ENCODE data around the gene TXNDC15. TPM values are rescaled to one million over a fixed set of nuclear protein-coding genes. Genes with fewer than 3 reads are reported as not detected.
"Not testable (repeated sequence)": the region's sequence is repeated elsewhere in the genome, so short reads cannot be mapped to it uniquely, and the experiment has no call there.

The TXNDC15 gene
- total and polyA plus RNA-seq, 4 donors = 50.2 to 91.9 (median 73.3) TPM

- H3K27me3 ChIP-seq (ENCODE audit: control insufficient read depth in 3 of 3, insufficient read depth in 3 of 3, low read length in 2 of 3) = no peaks in the 10 kb centered on the region
- TF ChIP-seq, protein P1, sequence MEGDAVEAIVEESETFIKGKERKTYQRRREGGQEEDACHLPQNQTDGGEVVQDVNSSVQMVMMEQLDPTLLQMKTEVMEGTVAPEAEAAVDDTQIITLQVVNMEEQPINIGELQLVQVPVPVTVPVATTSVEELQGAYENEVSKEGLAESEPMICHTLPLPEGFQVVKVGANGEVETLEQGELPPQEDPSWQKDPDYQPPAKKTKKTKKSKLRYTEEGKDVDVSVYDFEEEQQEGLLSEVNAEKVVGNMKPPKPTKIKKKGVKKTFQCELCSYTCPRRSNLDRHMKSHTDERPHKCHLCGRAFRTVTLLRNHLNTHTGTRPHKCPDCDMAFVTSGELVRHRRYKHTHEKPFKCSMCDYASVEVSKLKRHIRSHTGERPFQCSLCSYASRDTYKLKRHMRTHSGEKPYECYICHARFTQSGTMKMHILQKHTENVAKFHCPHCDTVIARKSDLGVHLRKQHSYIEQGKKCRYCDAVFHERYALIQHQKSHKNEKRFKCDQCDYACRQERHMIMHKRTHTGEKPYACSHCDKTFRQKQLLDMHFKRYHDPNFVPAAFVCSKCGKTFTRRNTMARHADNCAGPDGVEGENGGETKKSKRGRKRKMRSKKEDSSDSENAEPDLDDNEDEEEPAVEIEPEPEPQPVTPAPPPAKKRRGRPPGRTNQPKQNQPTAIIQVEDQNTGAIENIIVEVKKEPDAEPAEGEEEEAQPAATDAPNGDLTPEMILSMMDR (IDR thresholded peaks at IDR 0.05; ENCODE audit: control extremely low read depth, extremely low read depth) = no peak
- H3K4me1 ChIP-seq (ENCODE audit: control insufficient read depth in 5 of 5, insufficient read depth in 5 of 5, low read length in 5 of 5) = peaks cover 0 to 4% (median 0%) of the 10 kb centered on the region in 5 donors
- peaks cover 0 to 2% (median 1%) of the 10 kb centered on the region in 4 donors for H3K36me3 ChIP-seq (ENCODE audit: control insufficient read depth in 4 of 4, insufficient read depth in 4 of 4, low read length in 4 of 4)
- no peak for DNase-seq
- H3K9me3 ChIP-seq (ENCODE audit: control insufficient read depth in 4 of 4, insufficient read depth in 3 of 4, low read length in 3 of 4) = no peaks in the 10 kb centered on the region
- no peak overlapping the region for H3K4me3 ChIP-seq
- H3K27ac ChIP-seq (ENCODE audit: low read depth in 1 of 2, low read length in 1 of 2) = no peak overlapping the region
- whole genome bisulfite sequencing, 2 donors = 81 to 84% methylated on average over 3 of the region's 3 CpGs
- ATAC-seq (ENCODE audit: insufficient read depth, low FRiP score) = no peak
- no peak overlapping the region for H3K9ac ChIP-seq (ENCODE audit: insufficient read depth in 1 of 2, low read length in 2 of 2)
Measured at GRCh38 chr5:134879456-134879855, 5.3 kb downstream of the TXNDC15 start.

GRCh38 chr5:134880937-134881336, 6.8 kb downstream of the TXNDC15 start:
- H3K27me3 ChIP-seq (ENCODE audit: control insufficient read depth in 3 of 3, insufficient read depth in 3 of 3, low read length in 2 of 3); H3K4me3 ChIP-seq; H3K4me1 ChIP-seq (ENCODE audit: control insufficient read depth in 5 of 5, insufficient read depth in 5 of 5, low read length in 5 of 5); H3K36me3 ChIP-seq (ENCODE audit: control insufficient read depth in 4 of 4, insufficient read depth in 4 of 4, low read length in 4 of 4); DNase-seq; H3K9ac ChIP-seq (ENCODE audit: insufficient read depth in 1 of 2, low read length in 2 of 2); H3K9me3 ChIP-seq (ENCODE audit: control insufficient read depth in 4 of 4, insufficient read depth in 3 of 4, low read length in 3 of 4); H3K27ac ChIP-seq (ENCODE audit: low read depth in 1 of 2, low read length in 1 of 2); ATAC-seq (ENCODE audit: insufficient read depth, low FRiP score): not testable (repeated sequence)
- WGBS, 2 donors = 72 to 100% methylated on average over 1 of the region's 3 CpGs

DNA sequence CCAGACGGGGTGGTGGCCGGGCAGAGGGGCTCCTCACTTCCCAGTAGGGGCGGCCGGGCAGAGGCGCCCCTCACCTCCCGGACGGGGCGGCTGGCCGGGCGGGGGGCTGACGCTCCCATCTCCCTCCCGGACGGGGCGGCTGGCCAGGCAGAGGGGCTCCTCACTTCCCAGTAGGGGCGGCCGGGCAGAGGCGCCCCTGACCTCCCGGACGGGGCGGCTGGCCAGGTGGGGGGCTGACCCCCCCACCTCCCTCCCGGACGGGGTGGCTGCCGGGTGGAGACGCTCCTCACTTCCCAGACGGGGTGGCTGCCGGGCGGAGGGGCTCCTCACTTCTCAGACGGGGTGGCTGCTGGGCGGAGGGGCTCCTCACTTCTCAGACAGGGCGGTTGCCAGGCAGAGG, 7.5 kb downstream of the TXNDC15 start:
- H3K36me3 ChIP-seq (ENCODE audit: control insufficient read depth in 4 of 4, insufficient read depth in 4 of 4, low read length in 4 of 4); DNase-seq; H3K9ac ChIP-seq (ENCODE audit: insufficient read depth in 1 of 2, low read length in 2 of 2); H3K27ac ChIP-seq (ENCODE audit: low read depth in 1 of 2, low read length in 1 of 2); H3K27me3 ChIP-seq (ENCODE audit: control insufficient read depth in 3 of 3, insufficient read depth in 3 of 3, low read length in 2 of 3); H3K4me1 ChIP-seq (ENCODE audit: control insufficient read depth in 5 of 5, insufficient read depth in 5 of 5, low read length in 5 of 5); ATAC-seq (ENCODE audit: insufficient read depth, low FRiP score); H3K4me3 ChIP-seq; H3K9me3 ChIP-seq (ENCODE audit: control insufficient read depth in 4 of 4, insufficient read depth in 3 of 4, low read length in 3 of 4): not testable (repeated sequence)
- WGBS, 2 donors = 91 to 95% methylated on average over 12 to 28 of the region's 30 CpGs

DNA sequence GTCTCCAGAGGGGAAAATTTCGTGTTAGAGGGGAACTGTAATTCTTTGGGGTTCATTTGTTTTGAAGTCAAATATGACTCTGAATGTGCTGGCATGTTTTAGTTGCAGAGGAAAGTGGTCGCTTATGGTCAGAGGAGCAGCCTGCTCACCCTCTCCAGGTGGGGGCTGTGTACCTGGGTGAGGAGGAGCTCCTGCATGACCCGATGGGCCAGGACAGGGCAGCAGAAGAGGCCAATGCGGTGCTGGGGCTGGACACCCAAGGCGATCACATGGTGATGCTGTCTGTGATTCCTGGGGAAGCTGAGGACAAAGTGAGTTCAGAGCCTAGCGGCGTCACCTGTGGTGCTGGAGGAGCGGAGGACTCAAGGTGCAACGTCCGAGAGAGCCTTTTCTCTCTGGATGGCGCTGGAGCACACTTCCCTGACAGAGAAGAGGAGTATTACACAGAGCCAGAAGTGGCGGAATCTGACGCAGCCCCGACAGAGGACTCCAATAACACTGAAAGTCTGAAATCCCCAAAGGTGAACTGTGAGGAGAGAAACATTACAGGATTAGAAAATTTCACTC, 13.5 kb downstream of the TXNDC15 start:
- Histone ChIP-seq H3K36me3 (ENCODE audit: control insufficient read depth in 4 of 4, insufficient read depth in 4 of 4, low read length in 4 of 4) (peaks cover 4 to 18% (median 10%) of the 10 kb centered on the region in 4 donors), H3K9ac (ENCODE audit: insufficient read depth in 1 of 2, low read length in 2 of 2) (no peak overlapping the region), H3K27ac (ENCODE audit: low read depth in 1 of 2, low read length in 1 of 2) (no peak overlapping the region), H3K27me3 (ENCODE audit: control insufficient read depth in 3 of 3, insufficient read depth in 3 of 3, low read length in 2 of 3) (no peaks in the 10 kb centered on the region), H3K4me3 (no peak overlapping the region), H3K9me3 (ENCODE audit: control insufficient read depth in 4 of 4, insufficient read depth in 3 of 4, low read length in 3 of 4) (no peaks in the 10 kb centered on the region), H3K4me1 (ENCODE audit: control insufficient read depth in 5 of 5, insufficient read depth in 5 of 5, low read length in 5 of 5) (peaks cover 0 to 2% (median 0%) of the 10 kb centered on the region in 5 donors)
- TF ChIP-seq, protein P1 (IDR thresholded peaks at IDR 0.05; ENCODE audit: control extremely low read depth, extremely low read depth) = no peak
- 91 to 92% methylated on average over 14 of the region's 14 CpGs for WGBS, 2 donors
- DNase-seq = no peak
- no peak for ATAC-seq (ENCODE audit: insufficient read depth, low FRiP score)

Data from lung (tissue), 12 donors.